ENCODE results near the gene TNNT1. TPM values are rescaled to one million over a fixed set of nuclear protein-coding genes. Genes with fewer than 3 reads are reported as not detected.

The TNNT1 gene
- polyA plus RNA-seq, 1 of the 3 experiments (the other 2 are of a cell fraction), result 39.5 TPM

- TF ChIP-seq MAX (IDR thresholded peaks at IDR 0.05; ENCODE audit: low read depth), result no peak
Observed at GRCh38 chr19:55161571-55162322, 12.7 kb upstream of the TNNT1 start (continued).

DNA sequence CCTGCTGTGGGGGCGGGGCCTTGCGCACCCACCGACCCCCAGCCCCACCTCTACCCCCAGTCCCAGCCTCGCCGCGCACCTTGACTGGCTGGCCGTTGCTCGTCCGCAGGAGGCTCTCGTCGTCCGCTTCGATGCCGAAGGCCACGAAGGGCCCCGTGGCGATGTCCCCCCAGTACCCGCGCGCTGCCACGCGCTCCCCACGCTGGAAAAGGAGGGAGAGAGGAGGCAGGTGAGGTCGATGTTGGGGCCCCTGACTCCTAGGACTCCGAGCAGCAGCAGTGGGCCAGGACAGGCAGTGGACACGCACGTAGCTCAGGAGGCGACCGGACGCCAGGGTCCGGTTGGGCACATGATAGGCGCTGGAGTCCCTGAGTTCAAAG is 12.0 kb upstream of the TNNT1 start:
- Histone ChIP-seq H3K27ac (ENCODE audit: low read depth in 2 of 2, low read length in 1 of 2) (no peak overlapping the region), H3K9me3 (no peaks in the 10 kb centered on the region), H3K36me3 (replicated peaks in 1 of 2; ENCODE audit: control insufficient read depth in 1 of 2, insufficient read depth in 2 of 2, low read length in 1 of 2) (no peaks in the 10 kb centered on the region), H3K4me3 (ENCODE audit: low read depth in 2 of 2, low read length in 1 of 2) (no peak overlapping the region), H3K4me2 (no peak overlapping the region), H3K9me2 (no peaks in the 10 kb centered on the region), H3K27me3 (ENCODE audit: insufficient read depth) (peaks cover 21% of the 10 kb centered on the region), H4K20me1 (ENCODE audit: insufficient read depth) (no peaks in the 10 kb centered on the region), H2AFZ (ENCODE audit: low read depth) (no peak overlapping the region), H3K4me1 (ENCODE audit: control insufficient read depth in 1 of 2, insufficient read depth in 2 of 2, low read depth in 1 of 2, low read length in 1 of 2) (peaks cover 0 to 12% of the 10 kb centered on the region in 2 experiments; a peak in 1 of 4 replicates), H3K9ac (no peak overlapping the region), H3F3A (replicated peaks; ENCODE audit: insufficient read depth) (peaks cover 7% of the 10 kb centered on the region), H3K79me2 (ENCODE audit: insufficient read depth) (no peaks in the 10 kb centered on the region)
- TF ChIP-seq USF1 (IDR thresholded peaks at IDR 0.05; ENCODE audit: borderline replicate concordance, low read depth) (no peak), JUND (IDR thresholded peaks at IDR 0.05) (no peak), FOXM1 (IDR thresholded peaks at IDR 0.05; ENCODE audit: low read depth) (no peak), RCOR1 (IDR thresholded peaks at IDR 0.05; ENCODE audit: low read length) (no peak), FOSL2 (IDR thresholded peaks at IDR 0.05; ENCODE audit: borderline replicate concordance, low read depth) (no peak), MAX (IDR thresholded peaks at IDR 0.05; ENCODE audit: low read depth) (no peak), CHD2 (IDR thresholded peaks at IDR 0.05; ENCODE audit: low read length, partially characterized antibody) (no peak), YY1 (IDR thresholded peaks at IDR 0.05; ENCODE audit: low read depth) (no peak), NRF1 (IDR thresholded peaks at IDR 0.05; ENCODE audit: low read depth, low read length) (no peak), RXRA (IDR thresholded peaks at IDR 0.05; ENCODE audit: borderline replicate concordance, low read depth) (no peak), FOXJ3 (CRISPR knock-in tag; IDR thresholded peaks at IDR 0.05) (no peak), RFX5 (IDR thresholded peaks at IDR 0.05; ENCODE audit: low read length) (no peak), TCF12 (IDR thresholded peaks at IDR 0.05) (no peak), GATA2 (CRISPR knock-in tag; IDR thresholded peaks at IDR 0.05) (no peak), TAF1 (IDR thresholded peaks at IDR 0.05; ENCODE audit: borderline replicate concordance, low read depth, low read length) (no peak)
- TF ChIP-seq, protein P1, sequence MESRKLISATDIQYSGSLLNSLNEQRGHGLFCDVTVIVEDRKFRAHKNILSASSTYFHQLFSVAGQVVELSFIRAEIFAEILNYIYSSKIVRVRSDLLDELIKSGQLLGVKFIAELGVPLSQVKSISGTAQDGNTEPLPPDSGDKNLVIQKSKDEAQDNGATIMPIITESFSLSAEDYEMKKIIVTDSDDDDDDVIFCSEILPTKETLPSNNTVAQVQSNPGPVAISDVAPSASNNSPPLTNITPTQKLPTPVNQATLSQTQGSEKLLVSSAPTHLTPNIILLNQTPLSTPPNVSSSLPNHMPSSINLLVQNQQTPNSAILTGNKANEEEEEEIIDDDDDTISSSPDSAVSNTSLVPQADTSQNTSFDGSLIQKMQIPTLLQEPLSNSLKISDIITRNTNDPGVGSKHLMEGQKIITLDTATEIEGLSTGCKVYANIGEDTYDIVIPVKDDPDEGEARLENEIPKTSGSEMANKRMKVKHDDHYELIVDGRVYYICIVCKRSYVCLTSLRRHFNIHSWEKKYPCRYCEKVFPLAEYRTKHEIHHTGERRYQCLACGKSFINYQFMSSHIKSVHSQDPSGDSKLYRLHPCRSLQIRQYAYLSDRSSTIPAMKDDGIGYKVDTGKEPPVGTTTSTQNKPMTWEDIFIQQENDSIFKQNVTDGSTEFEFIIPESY (IDR thresholded peaks at IDR 0.05; ENCODE audit: borderline replicate concordance, low read depth), result no peak
- ChIA-PET POLR2A (interaction anchor here (0.9 to 1.1 kb wide), 2 partner anchors 98 to 247 kb away, joined by 3 read pairs; partner anchors contain the start of genes PPP6R1 and UBE2S), CTCF (interaction anchor here (0.7 to 3.8 kb wide), 32 partner anchors 8 to 471 kb away, joined by 3 to 116 read pairs (median 4); partner anchors contain the start of genes PPP1R12C, PPP6R1 and SYT5)
- WGBS (ENCODE audit: low lambda C conversion rate), result 0% methylated on average over 2 of the region's 32 CpGs
- no peak for DNase-seq
